ENCODE data around the gene CABCOCO1. TPM values are rescaled to one million over a fixed set of nuclear protein-coding genes. Genes with fewer than 3 reads are reported as not detected.

CABCOCO1 gene
- total RNA-seq, 2 donors from 2014 or later = not detected

DNA sequence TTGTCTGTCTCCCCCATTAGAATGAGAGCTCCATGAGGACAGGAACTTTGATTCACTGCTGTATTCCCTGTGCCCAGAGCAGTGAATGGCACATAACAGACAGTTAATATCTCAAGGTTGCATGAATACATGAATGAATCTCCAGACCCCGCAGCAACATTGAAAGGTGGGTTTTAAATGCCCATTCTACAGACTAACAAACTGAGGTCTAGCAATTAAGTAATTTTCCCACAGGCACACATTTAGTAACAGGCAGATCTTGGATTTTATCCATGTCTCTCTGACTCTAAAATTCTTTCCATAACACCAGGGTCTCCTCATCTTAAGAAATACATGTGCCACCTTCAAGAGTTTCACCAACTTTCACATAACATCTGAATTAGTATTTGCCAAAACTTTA lies 134.1 kb downstream of the CABCOCO1 start:
- no peaks in the 10 kb centered on the region for H3K36me3 Mint-ChIP-seq
- no peaks in the 10 kb centered on the region for H3K4me1 Mint-ChIP-seq (ENCODE audit: low read depth in 2 of 2)
- H3K4me3 Mint-ChIP-seq = no peak overlapping the region
- DNase-seq (ENCODE audit: low spot score) = no peak
- no peak for ATAC-seq
- H3K27me3 Mint-ChIP-seq = peaks cover 0 to 5% of the 10 kb centered on the region in 2 donors
- H3K9me3 Mint-ChIP-seq = no peaks in the 10 kb centered on the region
- H3K27ac Mint-ChIP-seq = no peak overlapping the region

DNA sequence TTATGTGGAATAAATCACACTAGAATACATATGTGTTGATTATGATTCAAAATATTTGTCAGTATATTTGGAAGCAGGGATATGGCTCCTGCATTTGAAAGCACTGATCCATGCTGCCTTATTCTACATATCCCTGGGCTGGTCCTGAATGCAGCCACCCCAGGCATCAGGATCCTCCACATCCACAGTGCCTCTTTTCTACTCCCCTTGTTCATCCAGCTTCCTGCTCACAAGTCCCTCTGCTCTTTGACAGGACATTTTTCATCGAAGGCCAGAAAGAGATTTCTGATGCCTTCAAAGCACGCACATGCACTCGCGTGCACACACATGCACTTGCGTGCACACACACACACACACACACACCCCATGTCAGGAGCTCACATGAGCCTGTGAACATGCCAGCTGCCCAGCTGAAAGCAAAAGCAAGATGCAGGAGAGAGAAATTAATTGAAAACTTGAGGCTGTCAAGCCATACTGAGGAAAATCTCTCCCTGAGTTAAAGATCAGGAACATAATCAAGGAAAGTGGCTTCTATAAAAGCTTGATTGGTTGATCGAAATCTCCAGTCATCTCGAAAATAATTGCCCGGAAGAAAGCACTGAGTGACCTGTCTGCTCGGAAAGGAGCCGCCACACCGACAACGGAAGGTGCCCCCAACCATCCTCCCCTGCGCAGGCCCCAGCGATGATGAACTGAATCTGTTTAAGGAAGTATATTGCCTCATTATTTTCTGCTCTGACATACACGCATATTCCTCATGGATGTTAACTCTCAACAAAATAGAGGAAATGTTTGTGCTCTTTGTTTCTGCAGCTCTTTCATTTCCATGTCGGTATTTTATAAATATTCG lies 134.8 kb downstream of the CABCOCO1 start:
- no peaks in the 10 kb centered on the region for H3K9me3 Mint-ChIP-seq
- H3K36me3 Mint-ChIP-seq = no peaks in the 10 kb centered on the region

DNA sequence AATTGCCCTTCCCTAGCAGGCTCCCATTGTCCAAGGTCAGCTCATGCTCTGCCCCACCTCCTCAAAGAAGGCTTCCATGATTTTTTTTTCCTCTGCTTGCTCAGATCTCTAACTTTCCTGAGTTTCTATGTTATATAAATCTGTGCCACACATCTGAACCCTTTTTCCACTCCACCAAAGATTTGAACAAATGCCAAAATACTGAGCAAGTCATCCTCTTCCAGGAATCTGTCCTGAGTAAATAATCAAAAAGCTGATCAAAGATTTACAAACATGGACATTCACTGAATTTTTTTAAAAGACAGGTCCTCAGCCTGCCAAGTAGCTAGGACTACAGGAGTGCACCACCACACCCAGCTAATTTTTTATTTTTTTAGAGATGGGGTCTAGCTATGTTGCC lies 136.0 kb downstream of the CABCOCO1 start:
- ATAC-seq = no peak
- peaks cover 0 to 5% of the 10 kb centered on the region in 2 donors for H3K27me3 Mint-ChIP-seq
- no peak overlapping the region for H3K27ac Mint-ChIP-seq
- no peak overlapping the region for H3K4me3 Mint-ChIP-seq
- DNase-seq (ENCODE audit: low spot score) = no peak
- no peaks in the 10 kb centered on the region for H3K9me3 Mint-ChIP-seq
- H3K36me3 Mint-ChIP-seq = no peaks in the 10 kb centered on the region
- no peaks in the 10 kb centered on the region for H3K4me1 Mint-ChIP-seq (ENCODE audit: low read depth in 2 of 2)

More for the DNA sequence above, 134.8 kb downstream of the CABCOCO1 start:
- no peak overlapping the region for H3K27ac Mint-ChIP-seq
- H3K4me1 Mint-ChIP-seq (ENCODE audit: low read depth in 2 of 2) = no peaks in the 10 kb centered on the region
- ATAC-seq = no peak
- peaks cover 0 to 5% of the 10 kb centered on the region in 2 donors for H3K27me3 Mint-ChIP-seq
- no peak overlapping the region for H3K4me3 Mint-ChIP-seq
- no peak for DNase-seq (ENCODE audit: low spot score)

DNA sequence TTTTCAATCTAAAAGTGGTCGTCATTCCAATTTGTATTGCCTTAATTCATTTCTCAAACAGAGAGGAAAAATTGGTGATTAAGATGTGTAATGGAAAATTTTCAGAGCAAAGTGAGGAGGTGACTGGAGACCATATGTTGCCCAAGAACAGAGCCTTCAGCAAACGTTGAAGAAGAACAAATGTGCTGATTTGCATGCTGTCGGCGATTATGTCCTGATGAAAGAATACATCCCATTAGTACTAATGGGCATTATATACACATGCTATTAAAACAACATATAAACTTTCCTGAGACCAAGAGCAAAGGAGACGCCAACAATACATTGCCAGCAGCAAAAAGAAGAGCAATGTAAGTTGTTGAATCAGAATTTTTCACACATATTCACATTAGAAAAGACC lies 138.8 kb downstream of the CABCOCO1 start:
- Mint-ChIP-seq H3K27me3 (peaks cover 0 to 5% of the 10 kb centered on the region in 2 donors), H3K4me3 (no peak overlapping the region), H3K36me3 (no peaks in the 10 kb centered on the region), H3K9me3 (no peaks in the 10 kb centered on the region), H3K27ac (no peak overlapping the region), H3K4me1 (ENCODE audit: low read depth in 2 of 2) (no peaks in the 10 kb centered on the region)
- DNase-seq (ENCODE audit: low spot score) (no peak), ATAC-seq (no peak)

DNA sequence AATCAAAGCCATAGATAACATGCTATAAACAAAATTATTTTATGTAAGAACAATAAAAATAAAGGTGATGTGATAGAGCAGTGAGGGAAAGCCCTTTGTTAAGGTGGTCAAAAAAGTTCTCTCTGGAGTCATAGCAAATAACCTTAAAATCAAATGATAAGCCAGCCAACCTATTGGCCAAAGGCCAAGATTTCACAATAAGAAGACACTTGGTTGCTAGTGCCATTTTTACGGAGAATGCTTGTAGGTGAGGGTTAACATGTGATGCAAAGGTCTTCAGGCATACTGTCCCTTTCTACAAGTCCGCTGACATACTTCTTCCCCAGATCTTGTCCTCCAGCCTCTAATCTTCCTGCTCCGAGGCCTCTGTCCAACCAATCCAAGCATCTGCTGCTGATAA lies 140.5 kb downstream of the CABCOCO1 start:
- H3K4me1 Mint-ChIP-seq (ENCODE audit: low read depth in 2 of 2) = no peaks in the 10 kb centered on the region
- peaks cover 0 to 5% of the 10 kb centered on the region in 2 donors for H3K27me3 Mint-ChIP-seq
- no peaks in the 10 kb centered on the region for H3K9me3 Mint-ChIP-seq
- H3K4me3 Mint-ChIP-seq = no peak overlapping the region
- ATAC-seq = no peak
- no peaks in the 10 kb centered on the region for H3K36me3 Mint-ChIP-seq
- no peak overlapping the region for H3K27ac Mint-ChIP-seq
- no peak for DNase-seq (ENCODE audit: low spot score)

DNA sequence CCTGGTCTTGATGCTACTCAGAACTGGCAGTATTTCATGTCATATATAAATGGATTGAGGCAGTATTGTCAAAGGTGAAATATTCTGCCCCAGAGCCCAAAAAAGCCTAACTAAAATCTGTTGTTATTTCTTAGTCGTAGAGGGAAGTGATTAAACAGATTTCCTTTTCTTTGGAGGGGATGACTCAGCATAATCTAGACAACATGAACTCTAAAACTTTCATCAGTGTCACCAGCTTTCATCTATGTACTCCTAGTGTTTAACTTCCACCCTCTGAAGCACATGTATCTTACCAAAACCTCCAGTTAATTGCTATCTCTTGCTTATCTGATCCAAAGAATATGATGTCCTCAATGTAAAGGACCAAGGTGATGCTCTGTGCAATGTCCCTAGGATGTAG lies 141.7 kb downstream of the CABCOCO1 start:
- no peaks in the 10 kb centered on the region for H3K36me3 Mint-ChIP-seq
- no peak for DNase-seq (ENCODE audit: low spot score)
- no peak overlapping the region for H3K27ac Mint-ChIP-seq
- peaks cover 1 to 4% of the 10 kb centered on the region in 2 donors for H3K27me3 Mint-ChIP-seq
- no peaks in the 10 kb centered on the region for H3K4me1 Mint-ChIP-seq (ENCODE audit: low read depth in 2 of 2)
- H3K9me3 Mint-ChIP-seq = no peaks in the 10 kb centered on the region
- ATAC-seq = no peak
- no peak overlapping the region for H3K4me3 Mint-ChIP-seq

DNA sequence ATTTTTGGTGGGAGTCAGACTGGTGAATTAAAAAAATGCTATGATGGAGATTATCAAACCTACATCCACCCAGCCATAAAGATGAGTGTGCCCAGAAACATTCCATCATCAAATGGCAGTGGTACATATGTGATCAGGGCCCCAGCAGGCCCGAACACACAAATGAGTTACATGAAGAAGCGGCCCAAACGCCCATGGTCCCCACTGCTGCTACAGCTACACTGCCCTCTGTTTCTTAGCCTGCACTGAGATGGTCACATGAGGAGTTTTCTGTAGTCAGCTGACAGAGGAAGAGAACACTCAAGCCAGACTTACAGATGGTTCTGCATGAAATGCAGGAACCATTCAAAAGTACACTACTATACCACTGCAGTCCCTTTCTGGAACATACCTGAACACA lies 142.4 kb downstream of the CABCOCO1 start:
- DNase-seq (ENCODE audit: low spot score) (no peak), ATAC-seq (no peak)
- Mint-ChIP-seq H3K4me3 (no peak overlapping the region), H3K4me1 (ENCODE audit: low read depth in 2 of 2) (no peaks in the 10 kb centered on the region), H3K36me3 (no peaks in the 10 kb centered on the region), H3K27me3 (peaks cover 6 to 10% of the 10 kb centered on the region in 2 donors), H3K9me3 (no peaks in the 10 kb centered on the region), H3K27ac (no peak overlapping the region)

DNA sequence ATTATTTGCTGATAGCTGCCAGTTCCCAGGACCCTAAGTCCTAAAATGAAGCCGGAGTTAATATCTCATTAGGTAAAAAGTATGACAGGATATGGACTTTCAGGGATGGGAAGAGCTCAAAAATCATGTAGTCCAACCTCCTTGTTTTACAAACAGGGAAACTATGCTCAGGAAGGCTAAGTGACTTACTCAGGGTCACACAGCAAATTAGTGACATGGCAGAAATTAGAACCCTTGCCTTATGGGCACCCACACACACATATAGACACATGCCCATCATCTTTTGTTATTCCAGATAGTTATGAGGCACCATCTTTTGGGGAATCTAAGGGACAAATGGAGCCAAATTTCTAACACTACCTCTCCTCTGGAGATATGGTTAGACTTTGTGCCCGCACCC lies 147.5 kb downstream of the CABCOCO1 start:
- ATAC-seq = no peak
- H3K36me3 Mint-ChIP-seq = no peaks in the 10 kb centered on the region
- H3K4me3 Mint-ChIP-seq = no peak overlapping the region
- peaks cover 3 to 15% of the 10 kb centered on the region in 2 donors for H3K4me1 Mint-ChIP-seq (ENCODE audit: low read depth in 2 of 2)
- H3K27me3 Mint-ChIP-seq = peaks cover 9 to 22% of the 10 kb centered on the region in 2 donors
- no peaks in the 10 kb centered on the region for H3K9me3 Mint-ChIP-seq
- DNase-seq (ENCODE audit: low spot score) = no peak
- H3K27ac Mint-ChIP-seq = no peak overlapping the region

DNA sequence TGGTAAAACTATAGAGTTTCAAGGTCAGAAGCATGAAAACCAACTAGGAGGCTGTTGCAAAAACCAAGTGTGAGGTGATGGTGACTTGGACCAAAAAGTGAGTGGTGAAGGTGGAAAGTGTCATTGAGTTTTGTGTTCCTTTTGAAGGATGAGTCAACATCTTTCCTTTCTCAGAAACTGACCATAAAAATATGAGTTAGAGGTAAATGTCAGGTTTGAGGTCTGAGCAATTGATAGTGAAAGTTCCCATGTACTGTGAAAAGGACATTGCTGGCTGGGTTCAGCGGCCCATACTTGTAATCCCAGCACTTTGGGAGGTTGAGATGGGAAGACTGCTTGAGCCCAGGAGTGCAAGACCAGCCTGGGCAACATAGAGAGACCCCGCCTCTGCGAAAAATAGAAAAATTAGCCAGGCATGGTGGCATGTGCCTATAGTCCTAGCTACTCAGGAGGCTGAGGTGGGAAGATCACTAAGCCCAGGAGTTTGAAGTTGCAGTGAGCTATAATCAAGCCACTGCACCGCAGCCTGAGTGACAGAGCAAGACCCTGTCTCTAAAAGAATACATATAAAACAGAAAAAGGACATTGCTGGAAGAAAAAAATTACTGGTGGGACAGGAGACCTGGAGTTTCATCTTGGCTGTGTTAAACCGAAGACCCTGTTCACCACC lies 149.5 kb downstream of the CABCOCO1 start:
- Mint-ChIP-seq H3K4me3 (peak overlapping the region; percentile 7), H3K4me1 (ENCODE audit: low read depth in 2 of 2) (peaks cover 3 to 15% of the 10 kb centered on the region in 2 donors), H3K27me3 (peaks cover 9 to 22% of the 10 kb centered on the region in 2 donors), H3K36me3 (no peaks in the 10 kb centered on the region), H3K27ac (peak overlapping the region; percentile 20 to 29), H3K9me3 (no peaks in the 10 kb centered on the region)
- ATAC-seq (peak; percentile 72 to 73), DNase-seq (ENCODE audit: low spot score) (no peak)

DNA sequence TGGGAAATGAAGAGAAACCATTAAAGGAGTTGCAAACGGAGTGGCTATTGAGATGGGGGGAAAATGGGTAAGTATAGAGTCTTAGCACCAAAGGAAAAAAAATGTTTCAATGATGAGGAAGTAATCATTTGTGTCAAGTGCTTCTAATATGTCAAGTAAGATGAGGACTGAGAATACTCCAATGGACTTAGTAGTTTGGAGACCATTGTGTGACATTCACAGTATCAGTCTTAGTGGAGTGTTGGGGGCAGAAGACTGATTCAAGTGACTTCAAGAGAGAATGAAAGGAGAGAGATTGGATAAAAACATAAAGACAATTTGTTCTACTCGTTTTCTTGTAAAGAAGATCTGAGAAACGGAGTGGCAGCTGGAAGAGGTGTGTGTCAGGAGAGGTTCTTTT lies 150.2 kb downstream of the CABCOCO1 start:
- Mint-ChIP-seq H3K36me3 (no peaks in the 10 kb centered on the region), H3K4me3 (no peak overlapping the region), H3K27me3 (peaks cover 9 to 22% of the 10 kb centered on the region in 2 donors), H3K4me1 (ENCODE audit: low read depth in 2 of 2) (peaks cover 3 to 15% of the 10 kb centered on the region in 2 donors), H3K27ac (no peak overlapping the region), H3K9me3 (no peaks in the 10 kb centered on the region)
- ATAC-seq (peak in 1 of 2 donors; percentile 62), DNase-seq (ENCODE audit: low spot score) (no peak)

DNA sequence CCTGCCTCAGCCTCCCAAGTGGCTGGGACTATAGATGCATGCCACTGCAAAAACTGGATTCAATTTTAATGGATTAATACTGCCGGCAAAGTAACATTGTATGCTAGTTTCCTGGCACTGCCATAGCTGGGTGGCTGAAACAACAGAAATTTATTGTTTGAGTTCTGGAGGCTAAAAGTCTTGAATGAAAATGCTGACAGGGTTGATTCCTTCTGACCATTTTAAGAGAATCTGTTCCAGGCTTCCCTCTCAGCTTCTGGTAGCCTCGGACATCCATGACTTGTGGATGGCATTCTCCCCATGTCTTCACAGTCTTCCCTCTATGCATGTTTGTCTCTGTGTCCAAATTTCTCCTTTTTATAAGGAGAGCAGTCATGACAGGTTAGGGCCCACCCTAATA lies 151.4 kb downstream of the CABCOCO1 start:
- ATAC-seq = no peak
- DNase-seq (ENCODE audit: low spot score) = no peak
- no peaks in the 10 kb centered on the region for H3K9me3 Mint-ChIP-seq
- peaks cover 3 to 15% of the 10 kb centered on the region in 2 donors for H3K4me1 Mint-ChIP-seq (ENCODE audit: low read depth in 2 of 2)
- H3K27me3 Mint-ChIP-seq = peaks cover 9 to 20% of the 10 kb centered on the region in 2 donors
- no peak overlapping the region for H3K4me3 Mint-ChIP-seq
- H3K27ac Mint-ChIP-seq = no peak overlapping the region
- H3K36me3 Mint-ChIP-seq = no peaks in the 10 kb centered on the region

DNA sequence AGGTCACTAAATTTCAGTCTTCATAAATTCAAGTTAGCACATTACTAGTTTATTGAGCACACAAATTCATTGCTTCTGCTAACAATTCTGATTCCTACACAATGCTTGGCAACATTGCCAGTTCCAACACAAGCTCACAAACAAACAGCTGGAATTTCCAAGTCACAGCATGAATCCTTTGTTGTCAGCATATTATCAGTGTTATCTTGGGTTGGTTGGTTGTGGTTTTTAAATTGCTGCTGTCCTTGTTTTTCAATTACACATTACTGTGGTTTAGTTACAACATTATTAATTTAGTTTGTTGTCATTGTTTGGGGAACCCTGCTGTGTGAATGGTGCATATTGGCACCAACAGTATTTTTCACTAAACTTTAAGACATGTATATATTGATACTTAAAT lies 152.8 kb downstream of the CABCOCO1 start:
- Mint-ChIP-seq H3K27me3 (peaks cover 3 to 12% of the 10 kb centered on the region in 2 donors), H3K9me3 (no peaks in the 10 kb centered on the region), H3K27ac (no peak overlapping the region), H3K36me3 (no peaks in the 10 kb centered on the region), H3K4me1 (ENCODE audit: low read depth in 2 of 2) (peaks cover 3 to 15% of the 10 kb centered on the region in 2 donors), H3K4me3 (no peak overlapping the region)
- no peak for ATAC-seq
- no peak for DNase-seq (ENCODE audit: low spot score)

All from natural killer cell treated with Interleukin-12 subunit alpha and Interleukin-12 subunit beta and Interleukin-15 and Interleukin-18, amount 100 ng/mL, for 72 hours (primary cell).